Activated T-cell treated with anti-CD3 and anti-CD28 coated beads for 48 hours (primary cell): ENCODE data around the gene SLC45A3.
"Not testable (repeated sequence)": the region's sequence is repeated elsewhere in the genome, so short reads cannot be mapped to it uniquely, and the experiment has no call there.

Experiments used
- DNase-seq: peaks from one replicate; pipeline ENCODE4 v3.0.0-alpha.2; 2020; ENCODE audit warnings: low read depth

Gene SLC45A3

GRCh38 chr1:205680073-205680851 lies at the start of gene SLC45A3:
TSS of gene SLC45A3 (minus strand) at chr1:205680509. CDS start at chr1:205664656, 15,853 bp downstream.
- peak; percentile 21 for DNase-seq

- no peak for DNase-seq
Observed at GRCh38 chr1:205726619-205727125, 46.4 kb upstream of the SLC45A3 start.

DNA sequence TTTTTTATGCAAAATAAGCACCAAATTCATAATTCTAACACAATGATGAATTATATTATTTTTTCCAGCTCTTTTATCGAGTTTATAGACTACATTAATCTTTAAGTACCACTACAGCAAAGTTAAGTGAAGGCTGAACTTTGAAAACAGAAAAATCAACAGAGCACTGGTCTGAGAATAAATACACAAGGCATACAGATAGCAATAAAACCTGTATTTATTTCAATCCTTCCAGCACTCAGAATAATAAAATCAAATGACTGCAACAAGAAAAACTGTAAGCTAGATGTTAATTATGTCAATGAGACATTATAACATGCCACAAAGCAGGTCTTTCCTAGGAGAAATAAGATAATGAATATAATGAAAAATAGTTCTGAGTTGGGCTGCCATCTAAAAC lies 45.2 kb upstream of the SLC45A3 start:
- no peak for DNase-seq

DNA sequence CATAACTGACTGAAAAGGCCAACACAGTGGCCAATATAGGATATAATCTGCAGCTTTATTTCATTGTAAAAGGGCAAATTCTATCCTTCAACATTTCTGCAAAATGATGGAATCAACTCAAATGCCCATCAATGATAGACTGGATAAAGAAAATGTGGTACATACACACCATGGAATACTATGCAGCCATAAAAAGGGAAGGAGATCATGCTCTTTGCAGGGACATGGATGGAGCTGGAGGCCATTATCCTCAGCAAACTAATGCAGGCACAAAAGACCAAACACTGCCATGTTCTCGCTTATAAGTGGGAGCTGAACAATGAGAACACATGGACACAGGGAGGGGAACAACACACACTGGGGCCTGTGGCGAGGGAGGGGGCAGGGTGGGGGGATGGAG lies 40.4 kb upstream of the SLC45A3 start:
- DNase-seq, result not testable (repeated sequence)

DNA sequence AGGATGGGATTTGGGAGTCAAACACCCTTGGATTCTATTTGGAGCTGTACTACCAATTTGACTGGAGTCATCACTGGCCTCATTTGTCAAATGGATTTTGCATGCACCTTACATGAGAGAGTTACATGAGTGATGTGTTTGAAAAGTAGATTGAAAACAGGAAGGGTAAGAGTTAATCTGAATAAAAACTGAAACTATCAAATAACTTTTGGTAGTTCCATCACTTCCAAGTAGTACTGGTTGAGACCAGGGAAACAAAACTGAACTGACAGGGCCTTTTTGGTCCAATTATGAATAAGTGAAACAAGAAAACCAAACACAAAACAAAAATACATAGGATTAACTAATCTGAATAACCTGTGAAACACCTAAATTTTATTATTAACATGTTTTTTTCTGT lies 39.5 kb upstream of the SLC45A3 start:
- DNase-seq, result no peak

DNA sequence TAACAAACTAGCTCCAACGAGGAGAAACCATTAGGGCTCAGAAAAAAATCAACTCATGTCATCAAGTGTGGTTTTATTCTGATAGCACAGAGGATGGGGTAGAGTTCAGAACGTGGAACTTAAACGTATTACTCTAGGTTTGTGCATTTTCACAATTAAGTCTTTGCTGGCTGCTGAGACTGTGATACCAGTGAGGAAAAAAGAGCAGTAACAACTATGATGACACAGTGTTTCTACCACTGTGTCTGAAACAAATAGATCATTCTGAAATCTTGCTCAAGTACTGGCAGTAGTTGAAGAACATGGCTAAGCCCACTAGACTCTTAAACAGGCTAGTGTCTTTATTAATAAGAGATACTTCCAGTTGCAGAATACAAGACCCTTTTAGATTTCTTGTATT lies 38.7 kb upstream of the SLC45A3 start:
- no peak for DNase-seq

- DNase-seq, result no peak
Observed at GRCh38 chr1:205716371-205717132, 36.2 kb upstream of the SLC45A3 start.

GRCh38 chr1:205715628-205716027 lies 35.3 kb upstream of the SLC45A3 start:
- DNase-seq, result no peak

DNA sequence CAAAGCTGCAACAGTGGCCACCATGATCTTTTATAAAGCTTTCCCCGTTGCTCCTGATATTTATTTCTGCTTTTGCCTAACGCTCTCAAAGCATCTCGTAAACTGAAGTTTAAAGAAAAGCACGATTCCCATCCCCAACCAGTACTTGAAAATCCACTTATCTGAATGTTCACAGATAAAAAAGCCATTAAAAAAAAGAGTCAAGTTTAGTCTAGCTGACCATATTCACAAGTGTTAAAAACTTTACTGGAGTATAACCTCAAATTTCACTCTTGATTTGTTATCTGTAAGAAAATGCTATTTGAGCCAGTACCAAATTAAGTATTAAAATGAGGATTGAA lies 34.6 kb upstream of the SLC45A3 start:
- no peak for DNase-seq

- no peak for DNase-seq
Observed at GRCh38 chr1:205714190-205714905, 34.0 kb upstream of the SLC45A3 start.

GRCh38 chr1:205711105-205712048 lies 31.1 kb upstream of the SLC45A3 start:
- peak; percentile 11 for DNase-seq

DNA sequence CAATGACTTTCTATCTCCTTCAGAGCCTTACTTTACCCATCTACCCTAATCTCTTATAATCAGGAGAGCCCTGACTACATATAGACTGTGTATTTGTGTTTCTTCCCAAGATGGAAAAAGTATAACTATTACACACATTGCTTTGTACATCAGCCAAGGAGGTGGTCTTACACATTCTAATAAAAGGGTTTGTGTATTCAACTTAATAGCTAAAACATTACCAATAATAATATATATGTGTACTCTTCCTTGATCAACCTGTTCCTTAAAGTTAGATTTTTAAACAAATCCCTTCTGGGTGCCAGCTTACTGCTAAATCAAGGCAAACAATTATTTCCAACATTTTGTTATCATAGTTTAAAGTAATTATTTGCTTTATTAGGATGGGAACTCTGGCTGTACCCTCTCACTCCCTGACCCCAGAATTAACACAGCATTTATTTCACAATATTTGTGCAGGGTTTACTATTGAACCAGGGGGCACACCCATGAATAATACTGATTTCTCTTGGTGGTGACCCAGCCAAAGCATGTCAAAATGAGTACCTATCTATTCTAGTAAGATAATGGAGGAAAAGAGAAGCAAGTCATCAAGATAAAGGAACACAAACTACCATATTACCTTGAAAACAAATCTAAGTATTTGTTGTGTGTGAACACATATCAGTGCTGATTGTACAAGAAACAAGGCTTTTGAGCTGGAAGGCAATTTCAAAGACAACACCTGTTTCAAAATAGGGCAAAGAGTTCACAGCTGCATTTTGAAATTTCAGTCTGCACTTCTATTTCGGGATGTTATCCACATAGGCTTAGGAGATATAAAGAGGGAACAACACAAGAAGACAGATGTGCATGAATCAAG lies 30.1 kb upstream of the SLC45A3 start:
- DNase-seq, result no peak

DNA sequence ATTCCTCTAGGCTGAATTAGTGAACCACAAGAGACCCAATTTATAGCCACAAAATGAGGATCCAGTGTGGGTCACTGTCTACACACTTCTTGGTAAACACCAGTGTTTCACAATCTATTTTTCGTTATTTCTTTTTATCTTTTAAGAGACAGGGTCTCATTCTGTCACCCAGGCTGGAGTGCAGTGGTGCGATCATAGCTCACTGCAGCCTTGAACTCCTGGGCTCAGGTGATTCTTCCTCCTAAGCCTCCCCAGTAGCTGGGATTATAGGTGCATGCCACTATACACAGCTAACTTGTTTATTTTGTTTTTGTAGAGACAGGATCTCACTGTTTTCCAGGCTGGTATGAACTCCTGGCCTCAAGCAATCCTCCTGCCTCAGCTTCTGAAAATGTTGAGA lies 29.3 kb upstream of the SLC45A3 start:
- no peak for DNase-seq

DNA sequence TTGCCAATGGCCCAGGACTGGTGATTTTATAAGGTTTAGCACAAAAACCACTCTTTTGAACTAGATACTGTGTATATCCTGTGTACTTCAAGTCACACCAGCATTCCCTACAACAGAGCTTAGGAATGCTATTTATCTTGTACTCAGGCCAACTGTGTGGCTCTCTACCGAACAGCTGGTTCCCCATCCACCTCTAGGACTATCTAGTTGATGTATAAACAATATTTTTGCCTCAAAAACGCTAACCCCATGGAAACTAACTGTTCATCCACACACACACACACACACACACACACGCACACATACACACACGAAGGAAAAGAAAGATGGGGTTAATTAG lies 28.7 kb upstream of the SLC45A3 start:
- DNase-seq, result no peak

DNA sequence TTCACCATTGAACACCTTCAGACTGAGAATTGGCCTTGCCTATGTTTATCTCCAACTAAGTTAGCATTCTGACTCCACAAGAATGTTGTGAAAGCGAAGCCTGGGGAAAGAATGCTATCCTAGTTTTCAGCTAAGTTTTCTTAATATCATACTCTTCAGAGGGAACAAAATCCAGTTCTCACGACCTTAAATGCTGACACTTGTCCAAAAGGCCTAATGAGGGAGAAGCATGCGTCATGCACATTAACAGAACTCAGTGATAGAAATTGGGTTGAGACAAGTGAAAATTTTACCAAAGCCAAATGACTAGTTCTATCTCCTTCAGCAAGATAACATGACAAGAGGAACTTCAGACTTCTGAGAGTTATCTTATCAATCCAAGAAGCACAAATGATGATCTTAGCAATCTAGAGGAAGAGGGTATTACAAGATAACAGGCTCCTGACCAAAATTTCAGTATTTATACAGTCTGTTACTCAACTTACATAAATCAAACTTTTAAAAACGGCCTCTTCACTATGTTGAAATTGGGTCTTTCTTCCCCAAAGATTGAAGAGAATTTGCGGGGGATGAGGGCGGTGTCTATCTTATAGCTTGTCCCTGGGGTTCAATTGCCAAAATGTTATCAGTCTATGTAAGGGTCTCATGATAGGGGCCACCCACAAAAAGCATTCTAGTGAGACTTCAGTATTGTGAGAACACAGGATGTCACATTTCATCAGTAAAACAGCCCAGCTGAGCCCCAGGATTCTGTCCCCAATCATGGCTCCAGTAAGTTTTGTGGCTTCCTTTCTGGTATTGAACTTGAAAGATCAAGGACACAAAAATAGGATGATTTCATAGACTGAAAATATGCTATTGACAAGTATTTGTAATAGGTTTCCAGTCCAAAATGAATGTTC lies 26.5 kb upstream of the SLC45A3 start:
- DNase-seq, result no peak

DNA sequence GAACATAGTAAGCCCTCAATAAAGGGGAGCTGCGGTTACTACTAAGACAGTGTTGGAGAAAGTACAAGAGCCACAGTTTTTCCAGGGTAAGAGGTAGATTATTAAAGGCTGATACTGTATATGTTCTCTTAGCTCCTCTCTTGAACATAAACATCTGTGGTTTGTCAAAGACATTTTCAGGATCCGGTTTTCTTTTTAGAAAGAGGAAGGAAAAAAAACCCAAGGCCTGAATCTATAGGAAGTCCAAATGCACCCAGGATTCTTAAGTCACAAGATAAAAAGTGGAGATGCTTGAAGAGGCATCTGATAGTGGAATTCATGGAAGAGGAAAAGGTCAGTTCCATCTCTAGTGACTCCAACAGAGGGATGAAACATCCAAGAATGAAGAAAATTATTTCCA lies 24.6 kb upstream of the SLC45A3 start:
- no peak for DNase-seq

DNA sequence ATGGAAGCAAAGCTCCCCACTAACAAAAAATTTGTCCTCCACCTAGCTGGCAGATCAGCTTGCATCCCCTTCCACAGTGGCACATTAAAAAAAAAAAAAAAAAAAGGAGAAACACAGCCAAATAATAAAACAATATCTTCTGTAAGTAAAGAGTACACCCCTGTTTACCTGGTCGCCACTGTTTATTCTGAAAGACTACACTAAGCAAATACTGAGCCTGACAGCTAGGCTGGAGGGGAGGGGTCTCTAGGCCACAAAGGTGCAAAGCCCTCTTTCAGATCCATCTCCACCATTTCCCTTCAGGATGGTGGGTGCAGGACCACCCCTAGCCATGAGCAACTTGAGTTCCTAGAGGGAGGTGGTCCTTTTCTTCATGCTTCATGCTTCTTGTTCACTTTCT lies 22.8 kb upstream of the SLC45A3 start:
- no peak for DNase-seq

DNA sequence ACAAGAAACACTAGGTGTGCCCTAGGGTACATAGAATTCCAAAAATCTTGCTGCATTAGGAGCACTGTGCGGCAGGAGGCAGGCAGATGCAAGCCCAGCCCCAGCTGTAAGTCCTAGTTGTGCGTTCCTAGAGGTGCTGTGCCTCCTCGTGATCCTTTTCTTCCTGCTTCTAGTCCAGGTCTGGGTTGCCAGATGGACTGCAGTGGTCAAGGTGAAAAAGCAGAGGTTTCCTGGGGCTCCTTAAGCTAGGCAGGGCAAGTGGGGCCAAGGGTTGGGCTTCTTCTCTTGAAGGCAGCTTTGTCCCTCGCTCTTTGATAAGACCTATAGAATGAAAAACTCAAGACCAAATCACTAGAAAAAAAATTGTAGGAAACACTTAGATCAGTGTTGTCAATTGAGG lies 21.6 kb upstream of the SLC45A3 start:
- no peak for DNase-seq

GRCh38 chr1:205701420-205701819 lies 21.1 kb upstream of the SLC45A3 start:
- no peak for DNase-seq
